ENCODE data around the gene TXNIP. TPM values are rescaled to one million over a fixed set of nuclear protein-coding genes. Genes with fewer than 3 reads are reported as not detected.

Gene TXNIP
- total and polyA plus RNA-seq, 2 of the 4 experiments (the other 2 are of a cell fraction) = 36.4 to 77.2 TPM

DNA sequence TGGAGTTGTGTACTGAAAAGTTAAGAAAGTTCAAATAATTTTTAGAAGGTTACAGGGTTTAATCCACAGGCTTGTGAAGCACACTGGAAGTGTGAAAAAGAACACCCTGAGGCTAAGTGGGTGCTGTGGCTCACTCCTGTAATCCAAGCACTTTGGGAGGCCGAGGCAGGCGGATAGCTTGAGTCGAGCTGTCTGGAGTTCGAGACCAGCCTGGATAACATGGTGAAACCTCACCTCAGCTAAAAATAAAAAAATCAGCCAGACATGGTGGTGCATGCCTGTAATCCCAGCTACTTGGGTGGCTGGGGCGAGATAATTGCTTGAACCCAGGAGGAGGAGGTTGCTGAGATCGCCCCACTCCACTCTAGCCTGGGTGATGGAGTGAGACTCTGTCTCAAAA lies 9.8 kb downstream of the TXNIP start:
- in situ Hi-C loops (cut with MboI; ENCODE audit: low sequenced_read_pairs) = no loop called here
- Histone ChIP-seq H3K36me3 (ENCODE audit: control insufficient read depth, insufficient read depth, low read length) (no peaks in the 10 kb centered on the region), H3K9me3 (ENCODE audit: control insufficient read depth, insufficient read depth, low read length) (no peaks in the 10 kb centered on the region), H2BK120ac (ENCODE audit: low read depth, low read length) (peak overlapping the region; percentile 94; the same call in 1 of the 2 replicates), H3K4ac (ENCODE audit: low read depth, low read length) (peak overlapping the region; percentile 54; the same call in 1 of the 2 replicates), H3K79me1 (ENCODE audit: low read depth in 1 of 2, low read length in 2 of 2) (peaks cover 0 to 4% of the 10 kb centered on the region in 2 experiments; a peak in 1 of 4 replicates), H2BK20ac (ENCODE audit: low read depth, low read length) (peak overlapping the region; percentile 42; the same call in 1 of the 2 replicates), H4K91ac (ENCODE audit: insufficient read depth, low read depth, low read length) (no peak overlapping the region), H4K8ac (ENCODE audit: low read depth in 2 of 2, low read length in 2 of 2) (peak overlapping the region; percentile 35 to 91; a peak in 2 of 4 replicates), H3K23ac (ENCODE audit: low read depth, low read length) (no peak overlapping the region), H2AK9ac (replicated peaks; ENCODE audit: low read depth, low read length, poor library complexity) (peak overlapping the region; percentile 57), H3K9me1 (ENCODE audit: insufficient read depth, low read length) (peaks cover 8% of the 10 kb centered on the region), H2BK15ac (ENCODE audit: low read depth, low read length) (no peak overlapping the region), H3K4me3 (ENCODE audit: insufficient read depth, low read depth, low read length) (no peak overlapping the region), H4K20me1 (ENCODE audit: insufficient read depth, low read length) (no peaks in the 10 kb centered on the region), H3K9ac (ENCODE audit: low read depth, low read length) (no peak overlapping the region), H3K27ac (ENCODE audit: insufficient read depth, low read length) (no peak overlapping the region), H3K4me2 (ENCODE audit: low read depth, low read length) (no peak overlapping the region), H3K56ac (ENCODE audit: extremely low read depth, insufficient read depth, low read length) (no peak overlapping the region), H3K4me1 (ENCODE audit: control insufficient read depth, insufficient read depth, low read length) (peaks cover 13% of the 10 kb centered on the region), H3K14ac (replicated peaks; ENCODE audit: low read depth, low read length) (no peak overlapping the region; the same call in 1 of the 2 replicates), H4K5ac (ENCODE audit: low read depth, low read length) (no peak overlapping the region), H2AK5ac (ENCODE audit: low read depth, low read length) (0 out of 2 replicates have a peak overlapping the region, but pooled peaks have one; percentile 63), H3K27me3 (ENCODE audit: control insufficient read depth, insufficient read depth, low read length) (no peaks in the 10 kb centered on the region), H2AFZ (replicated peaks; ENCODE audit: low read length, poor library complexity) (no peak overlapping the region), H2BK5ac (ENCODE audit: low read depth, low read length, poor library complexity, severe bottlenecking) (peak overlapping the region; percentile 15), H3K18ac (ENCODE audit: low read depth, low read length) (no peak overlapping the region)
- DNase-seq = no peak
- POLR2A ChIA-PET (ENCODE audit: unreplicated experiment) = no interaction called here
- intact Hi-C loops (cut with micrococcal nuclease) = no loop called here
- CTCF ChIA-PET = no interaction called here
- ATAC-seq (ENCODE audit: low read depth) = no peak
- dilution Hi-C loops (cut with HindIII; ENCODE audit: low sequenced_read_pairs, unreplicated experiment) = no loop called here
- BruUV-seq (replicated peaks) = no TSS peak
- WGBS, 2 experiments (ENCODE audit: extremely low coverage in 2 of 2, insufficient read length in 1 of 2) = no CpG with 5 or more reads among the region's 6 CpGs
- TF ChIP-seq RCOR1 (IDR thresholded peaks at IDR 0.05; ENCODE audit: insufficient replicate concordance, low read length) (no peak), MAZ (IDR thresholded peaks at IDR 0.05; ENCODE audit: borderline replicate concordance, low read depth, low read length) (no peak), NFE2L2 (IDR thresholded peaks at IDR 0.05; ENCODE audit: low read depth, low read length) (no peak), CTCF (conservative IDR thresholded peaks at IDR 0.05; ENCODE audit: low read depth, low read length) (no peak), SMC3 (IDR thresholded peaks at IDR 0.05; ENCODE audit: low read depth, low read length) (no peak), POLR2A (IDR thresholded peaks at IDR 0.05; ENCODE audit: low read depth, low read length) (no peak), BHLHE40 (IDR thresholded peaks at IDR 0.05; ENCODE audit: low read depth, low read length) (no peak), CHD1 (IDR thresholded peaks at IDR 0.05; ENCODE audit: low read depth, low read length) (no peak), CEBPB (IDR thresholded peaks at IDR 0.05; ENCODE audit: low read depth, low read length) (no peak), FOS (IDR thresholded peaks at IDR 0.05; ENCODE audit: low read depth, low read length) (no peak), RFX5 (IDR thresholded peaks at IDR 0.05; ENCODE audit: low read depth, low read length) (no peak), MAFK (IDR thresholded peaks at IDR 0.05; ENCODE audit: low read depth, low read length) (no peak), MXI1 (IDR thresholded peaks at IDR 0.05; ENCODE audit: borderline replicate concordance, low read depth, low read length) (no peak)
- TF ChIP-seq, protein P1, sequence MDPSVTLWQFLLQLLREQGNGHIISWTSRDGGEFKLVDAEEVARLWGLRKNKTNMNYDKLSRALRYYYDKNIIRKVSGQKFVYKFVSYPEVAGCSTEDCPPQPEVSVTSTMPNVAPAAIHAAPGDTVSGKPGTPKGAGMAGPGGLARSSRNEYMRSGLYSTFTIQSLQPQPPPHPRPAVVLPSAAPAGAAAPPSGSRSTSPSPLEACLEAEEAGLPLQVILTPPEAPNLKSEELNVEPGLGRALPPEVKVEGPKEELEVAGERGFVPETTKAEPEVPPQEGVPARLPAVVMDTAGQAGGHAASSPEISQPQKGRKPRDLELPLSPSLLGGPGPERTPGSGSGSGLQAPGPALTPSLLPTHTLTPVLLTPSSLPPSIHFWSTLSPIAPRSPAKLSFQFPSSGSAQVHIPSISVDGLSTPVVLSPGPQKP (IDR thresholded peaks at IDR 0.05; ENCODE audit: borderline replicate concordance, low read depth, low read length) = no peak
- TF ChIP-seq, protein P2, sequence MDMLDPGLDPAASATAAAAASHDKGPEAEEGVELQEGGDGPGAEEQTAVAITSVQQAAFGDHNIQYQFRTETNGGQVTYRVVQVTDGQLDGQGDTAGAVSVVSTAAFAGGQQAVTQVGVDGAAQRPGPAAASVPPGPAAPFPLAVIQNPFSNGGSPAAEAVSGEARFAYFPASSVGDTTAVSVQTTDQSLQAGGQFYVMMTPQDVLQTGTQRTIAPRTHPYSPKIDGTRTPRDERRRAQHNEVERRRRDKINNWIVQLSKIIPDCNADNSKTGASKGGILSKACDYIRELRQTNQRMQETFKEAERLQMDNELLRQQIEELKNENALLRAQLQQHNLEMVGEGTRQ (IDR thresholded peaks at IDR 0.05; ENCODE audit: low read depth, low read length) = no peak
